Inflammatory macrophage treated with lipopolysaccharide for 1 hour (primary cell): ENCODE measurements around the gene GPC6.

ENCODE experiments used
- DNase-seq, 2 donors: peaks; one replicate each; pipeline ENCODE4 v3.0.0-alpha.2; 2020 to 2022

GPC6 gene

DNA sequence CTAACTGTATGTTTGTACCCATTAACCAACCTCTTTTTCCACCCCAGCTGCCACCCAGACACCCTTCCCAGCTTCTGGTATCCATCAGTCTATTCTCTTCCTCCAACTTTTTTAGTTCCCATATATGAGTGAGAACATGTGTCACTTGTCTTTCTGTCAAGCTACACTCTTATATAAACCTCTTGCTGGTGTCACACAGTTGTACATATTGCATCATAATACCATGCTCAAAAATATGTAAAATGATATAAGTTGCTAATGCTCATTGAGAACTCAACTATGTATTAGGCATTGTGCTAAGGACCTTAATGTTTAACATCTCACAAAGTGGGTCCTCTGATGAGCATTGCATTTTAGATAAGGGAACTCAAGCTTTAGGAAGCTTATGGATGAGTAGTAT, 395.4 kb downstream of the GPC6 start:
- DNase-seq: no peak

DNA sequence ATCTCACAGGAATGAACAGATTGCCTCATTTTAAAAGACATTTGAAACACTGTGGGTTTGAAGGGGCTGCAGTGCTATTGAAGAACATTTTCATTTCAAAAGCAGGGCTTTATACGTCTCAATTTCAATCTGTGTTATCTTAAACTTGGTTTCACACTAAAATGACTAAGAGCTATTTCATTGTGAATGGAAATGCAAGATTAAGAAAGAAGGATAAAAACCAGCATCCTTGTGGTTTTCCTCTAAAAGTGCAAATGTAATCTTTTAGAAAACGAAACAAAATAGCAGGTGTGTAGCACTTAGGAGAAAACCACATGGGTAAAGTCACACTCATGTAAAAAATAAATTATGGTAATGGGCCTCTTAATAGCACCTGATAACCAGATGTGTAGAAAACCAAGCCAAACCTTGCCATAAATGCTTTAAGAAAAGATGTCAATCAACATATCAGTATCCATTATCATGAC, 397.7 kb downstream of the GPC6 start:
- no peak for DNase-seq

DNA sequence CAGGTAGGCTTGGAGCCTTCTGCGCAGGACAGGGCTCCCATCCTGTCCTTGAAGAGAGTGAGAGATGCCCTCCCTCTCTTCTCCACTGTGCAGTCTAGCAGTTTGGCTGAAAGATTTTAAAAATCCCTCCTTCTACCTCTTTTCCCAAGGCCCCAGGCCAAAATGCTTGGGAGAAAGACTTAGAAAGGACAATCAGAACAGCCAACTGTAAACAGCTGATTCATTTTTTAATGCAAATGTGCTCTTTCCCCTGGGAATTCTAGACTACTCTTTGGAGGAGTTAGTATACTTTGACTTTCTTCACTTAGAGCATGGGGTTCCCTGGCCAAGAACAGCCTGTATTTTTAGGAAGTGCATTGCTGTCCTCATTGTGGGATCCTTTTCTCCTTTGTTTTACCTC, 398.9 kb downstream of the GPC6 start:
- DNase-seq: no peak

DNA sequence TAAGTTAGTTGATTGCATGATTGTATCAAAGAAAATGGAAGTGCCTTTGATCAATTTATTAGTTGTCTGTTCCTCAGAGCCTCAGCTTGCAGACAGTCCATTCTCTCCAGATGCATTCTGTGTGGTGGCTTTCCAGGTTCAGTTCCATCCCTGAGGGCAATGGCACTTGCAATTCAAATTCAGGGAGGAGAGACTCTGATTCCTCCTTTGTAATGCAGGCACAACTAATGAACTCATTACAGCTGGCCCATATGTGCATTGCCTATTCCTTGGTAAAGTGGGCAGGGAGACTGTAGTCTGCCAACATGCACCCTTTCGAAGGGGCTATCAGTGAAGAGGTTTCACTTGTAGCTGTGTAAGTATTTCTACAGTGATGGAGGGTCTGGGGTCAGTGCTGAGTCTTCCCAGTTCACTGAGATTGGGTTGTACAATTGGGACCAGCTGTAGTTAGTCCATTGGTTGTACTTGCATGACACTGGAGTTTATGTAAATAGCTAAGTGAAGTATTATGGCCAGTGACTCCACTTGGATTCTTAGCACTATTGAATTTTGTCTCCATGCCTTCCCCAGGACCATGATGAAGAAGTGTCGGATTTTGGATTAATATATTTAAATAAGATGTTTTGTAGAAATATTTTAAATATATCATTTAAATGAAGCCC, 401.7 kb downstream of the GPC6 start:
- no peak for DNase-seq

DNA sequence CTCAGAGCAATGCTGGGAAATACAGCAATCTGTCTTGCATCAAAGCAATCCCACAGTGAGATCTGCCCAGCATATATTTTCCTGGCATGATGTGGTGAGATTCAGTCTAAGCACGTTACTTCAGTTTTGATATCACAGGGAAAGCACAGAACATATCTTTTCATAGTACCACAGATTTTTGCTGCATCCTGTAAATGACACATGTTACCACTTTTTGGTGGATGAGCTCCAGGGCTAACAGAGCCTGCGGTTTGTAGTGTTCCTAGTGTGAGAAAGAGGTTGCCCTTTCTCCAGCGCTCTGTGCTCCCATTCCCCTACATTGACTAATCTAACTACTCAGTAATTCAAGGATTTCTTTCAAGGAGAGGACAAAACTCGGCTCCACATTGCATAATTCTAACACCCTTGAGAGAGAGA, 409.0 kb downstream of the GPC6 start:
- no peak for DNase-seq

DNA sequence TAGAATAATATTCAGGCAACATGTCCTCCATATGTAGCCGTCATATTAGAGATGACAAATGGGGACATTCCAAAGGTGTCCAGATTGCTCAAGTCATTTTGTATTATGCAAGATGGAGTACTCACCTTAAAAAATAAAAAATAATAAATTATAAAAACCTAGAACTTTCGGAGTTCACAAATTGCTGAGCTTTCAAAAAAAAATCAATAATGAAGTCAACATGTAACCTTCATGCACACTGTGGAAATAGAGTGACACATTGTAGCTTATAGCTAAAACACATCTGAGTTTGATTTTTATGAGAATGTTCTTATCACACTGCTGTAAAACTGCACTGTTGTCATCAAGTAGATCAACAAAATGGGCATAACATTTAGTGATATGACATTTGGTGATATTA, 411.2 kb downstream of the GPC6 start:
- DNase-seq: no peak

DNA sequence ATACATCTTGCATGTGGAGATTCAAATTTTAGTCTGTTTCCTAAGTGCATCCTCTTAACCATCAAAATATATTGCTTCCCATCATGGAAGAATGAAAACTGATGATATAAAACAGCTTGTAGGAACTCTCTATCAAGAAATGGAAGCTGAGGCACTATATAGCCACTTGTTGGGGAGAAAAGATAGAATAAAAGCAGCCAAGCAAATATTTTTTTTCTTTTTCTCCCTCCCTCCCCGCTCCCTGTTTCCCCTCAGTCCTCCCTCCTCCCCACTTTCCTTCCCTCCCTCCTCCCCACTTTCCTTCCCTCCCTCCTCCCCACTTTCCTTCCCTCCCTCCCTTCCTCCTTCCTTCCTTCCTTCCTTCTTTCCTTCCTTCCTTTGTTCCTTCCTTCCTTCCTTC, 413.8 kb downstream of the GPC6 start:
- no peak for DNase-seq

DNA sequence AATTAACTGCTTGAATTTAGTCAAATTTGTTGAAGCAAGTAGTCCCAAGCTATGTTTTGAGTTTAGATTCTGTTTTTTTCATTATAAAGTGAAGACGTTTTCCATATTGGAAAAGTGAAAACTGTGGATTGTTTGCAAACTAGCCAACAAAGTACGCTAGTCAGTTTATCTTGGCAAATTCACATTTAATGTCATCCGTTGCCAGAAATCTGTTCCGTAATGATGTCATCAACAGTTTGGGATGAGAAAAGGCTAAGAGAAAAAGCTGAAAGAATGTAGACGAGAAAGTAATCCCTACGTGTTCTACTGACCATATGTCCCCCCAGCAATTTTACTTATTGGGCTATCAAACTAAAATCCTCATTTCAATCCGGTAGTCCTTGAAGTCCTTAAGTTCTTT, 419.6 kb downstream of the GPC6 start:
- no peak for DNase-seq

DNA sequence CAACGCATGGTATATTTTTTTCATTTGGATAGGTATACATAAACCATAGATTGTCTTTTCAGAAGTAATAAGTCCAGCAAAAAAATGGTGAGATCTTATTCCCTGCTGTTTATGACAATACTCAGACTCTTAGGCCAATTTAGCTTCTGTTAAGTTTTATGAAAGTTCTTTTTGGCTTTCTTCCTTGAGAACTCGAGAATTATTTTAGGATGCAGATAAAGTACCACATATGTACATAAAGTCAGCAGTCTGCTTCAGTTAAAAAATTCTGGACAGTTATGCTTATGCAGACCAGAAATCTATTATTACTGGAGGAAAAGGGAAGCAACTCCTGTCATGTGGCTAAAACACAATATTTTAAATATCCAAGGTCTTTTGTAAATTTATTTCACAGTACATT, 422.9 kb downstream of the GPC6 start:
- DNase-seq: no peak

DNA sequence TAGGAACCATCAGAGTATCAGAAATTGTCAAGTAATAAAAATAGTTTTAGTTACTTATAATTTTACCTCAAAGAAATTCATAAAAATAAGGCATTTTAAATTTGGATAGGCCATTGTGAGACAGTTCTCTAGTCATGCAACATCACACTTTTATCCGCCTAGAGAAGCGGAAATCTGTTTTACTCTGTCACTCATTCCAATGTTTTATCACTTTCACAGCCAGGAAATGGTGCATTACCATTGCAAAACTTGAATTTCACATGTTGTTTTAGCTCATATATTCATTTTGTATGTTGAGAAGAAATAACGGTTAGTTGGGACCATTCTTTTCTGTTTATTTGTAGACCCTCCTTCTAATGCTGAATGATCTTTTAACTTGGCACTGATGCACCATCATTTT, 427.2 kb downstream of the GPC6 start:
- DNase-seq: no peak

DNA sequence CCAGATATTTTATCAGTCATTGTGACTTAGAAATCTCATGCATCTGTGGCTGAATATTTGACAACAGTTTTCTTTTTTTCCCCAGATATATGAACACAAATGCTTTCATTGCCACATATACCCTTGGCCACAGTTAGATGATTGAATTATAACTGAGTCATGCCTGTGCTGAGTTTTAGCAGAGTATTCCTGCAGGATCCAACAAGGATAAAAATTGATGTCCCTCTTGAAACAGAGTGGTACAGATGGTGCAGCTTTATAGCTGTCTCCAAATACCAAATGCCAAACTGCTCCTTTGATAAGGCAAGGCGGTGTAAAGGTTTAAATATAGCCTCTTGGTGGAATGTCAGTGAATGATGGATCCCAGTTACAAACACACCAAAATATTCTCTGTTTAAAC, 428.5 kb downstream of the GPC6 start:
- DNase-seq: no peak

DNA sequence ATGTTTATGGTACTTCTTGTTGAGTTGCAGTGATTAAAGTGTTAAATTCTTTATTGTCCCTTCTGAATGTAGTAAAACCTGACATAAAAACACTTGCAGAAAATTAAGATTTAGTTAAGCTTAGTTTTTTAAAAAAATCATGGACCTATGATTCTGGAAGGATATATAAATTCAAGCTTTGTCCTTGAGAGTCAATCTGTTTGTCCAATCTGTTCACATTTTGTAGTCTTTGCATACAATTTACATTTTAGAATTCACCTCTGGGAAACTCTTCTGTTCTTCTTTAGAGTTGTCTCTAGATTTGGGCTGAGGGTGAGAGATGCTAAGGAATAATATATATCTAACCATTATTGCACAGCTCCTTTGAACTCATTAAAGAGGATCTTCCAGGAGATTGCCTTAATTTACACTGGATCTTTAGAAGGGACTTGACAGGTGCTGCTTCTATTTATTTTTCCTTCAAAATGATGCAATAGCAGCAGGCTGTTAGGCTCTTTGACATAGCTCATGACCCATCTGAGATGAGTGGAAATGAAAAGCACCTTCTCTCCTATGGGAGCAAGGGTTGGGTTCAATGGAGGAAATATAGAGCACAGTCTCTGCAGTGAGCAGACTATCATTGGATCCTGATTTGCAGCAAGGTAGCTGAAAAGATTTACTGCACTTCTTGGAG, 433.9 kb downstream of the GPC6 start:
- no peak for DNase-seq

DNA sequence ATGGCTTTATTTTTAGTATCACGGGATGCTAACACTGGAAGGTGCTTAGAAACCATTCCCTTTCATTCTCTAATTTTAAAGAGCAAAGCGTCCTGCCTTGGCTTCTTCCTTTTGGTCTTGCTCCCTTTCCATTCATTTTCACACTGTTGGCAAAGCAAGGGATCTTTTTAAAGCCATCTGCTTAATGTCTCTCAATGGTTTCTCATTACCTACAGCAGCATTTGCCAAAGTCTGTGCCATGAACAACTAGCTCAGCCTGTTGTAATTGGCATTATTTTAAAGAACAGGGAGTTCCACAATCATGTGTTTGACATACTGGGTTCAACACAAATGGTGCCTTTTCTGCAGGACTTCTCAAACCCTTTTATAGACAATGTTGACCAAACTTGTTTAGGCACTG, 444.3 kb downstream of the GPC6 start:
- no peak for DNase-seq

DNA sequence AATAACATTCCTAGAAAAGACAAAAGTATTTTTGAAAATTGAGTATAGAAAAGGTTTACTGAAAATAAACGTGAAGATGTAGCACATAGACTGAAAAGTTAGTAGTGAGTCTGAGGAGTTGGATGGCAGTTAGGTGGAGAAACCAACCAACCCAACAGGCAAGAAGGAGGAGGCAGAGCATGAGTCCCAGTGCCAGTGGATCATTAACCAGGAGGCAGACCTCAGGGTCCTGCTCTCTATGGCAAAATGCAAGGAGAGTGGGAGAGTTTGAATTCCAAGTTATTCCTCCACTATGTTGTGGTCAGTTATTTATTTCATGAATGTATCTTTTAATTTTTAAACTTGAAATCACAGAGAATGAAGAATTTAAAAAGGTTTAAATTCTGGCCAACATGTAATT, 446.4 kb downstream of the GPC6 start:
- DNase-seq: no peak

DNA sequence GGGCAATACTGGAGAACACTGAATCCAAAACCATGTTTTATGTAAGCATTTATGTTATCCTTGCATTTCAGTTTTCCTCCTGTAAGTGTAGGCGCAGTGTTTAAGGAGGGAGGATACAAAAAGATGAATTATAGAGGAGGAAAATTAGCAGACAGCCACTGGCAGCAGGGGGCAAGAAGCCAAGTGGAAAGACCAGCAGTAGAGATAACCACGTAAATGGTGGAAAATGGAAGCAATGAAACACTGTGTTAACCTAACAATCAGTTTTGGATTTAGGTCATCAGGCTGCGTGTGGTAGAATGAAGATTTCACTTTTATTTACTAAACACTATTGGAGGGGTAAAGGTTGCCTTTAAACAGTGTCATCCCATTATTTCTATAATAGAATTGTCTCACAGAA, 447.3 kb downstream of the GPC6 start:
- DNase-seq: no peak

DNA sequence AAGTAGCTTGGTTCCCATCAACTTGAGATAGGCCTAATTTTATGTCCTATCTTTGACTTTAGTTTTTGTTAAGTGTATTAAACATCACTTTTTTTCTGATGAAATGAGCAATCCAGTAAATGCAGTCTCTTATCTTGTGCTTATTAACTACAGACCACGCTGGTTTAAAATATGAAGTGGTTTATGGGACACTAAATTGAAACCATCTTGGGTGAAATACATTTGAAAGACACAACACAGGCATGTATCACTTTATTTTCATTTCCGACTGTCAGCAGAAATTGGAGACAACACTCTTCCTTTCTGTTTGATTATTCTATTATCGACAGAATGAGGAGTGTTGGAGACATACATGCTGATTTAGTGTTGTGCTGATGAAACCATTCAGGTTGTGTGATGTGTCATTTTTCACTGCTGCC, 447.7 kb downstream of the GPC6 start:
- DNase-seq: no peak

DNA sequence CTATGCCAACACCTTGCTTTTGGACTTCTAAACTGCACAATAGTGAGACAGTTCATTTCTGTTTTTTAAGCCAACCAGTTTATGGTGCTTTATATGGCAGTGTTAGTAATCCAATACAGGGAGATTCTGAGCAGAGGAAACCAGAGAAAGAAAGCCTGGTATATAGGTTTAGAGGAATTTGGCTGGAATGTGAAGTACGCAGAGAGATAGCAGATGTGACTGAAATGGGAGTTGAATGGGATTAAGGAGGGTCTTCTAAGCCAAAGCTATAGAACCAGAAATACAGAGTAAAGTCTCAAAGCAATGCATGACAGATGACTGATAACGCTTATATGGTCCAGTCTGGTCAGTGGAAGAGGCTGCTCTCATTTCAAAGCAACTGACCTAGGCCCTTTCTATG, 453.7 kb downstream of the GPC6 start:
- no peak for DNase-seq

DNA sequence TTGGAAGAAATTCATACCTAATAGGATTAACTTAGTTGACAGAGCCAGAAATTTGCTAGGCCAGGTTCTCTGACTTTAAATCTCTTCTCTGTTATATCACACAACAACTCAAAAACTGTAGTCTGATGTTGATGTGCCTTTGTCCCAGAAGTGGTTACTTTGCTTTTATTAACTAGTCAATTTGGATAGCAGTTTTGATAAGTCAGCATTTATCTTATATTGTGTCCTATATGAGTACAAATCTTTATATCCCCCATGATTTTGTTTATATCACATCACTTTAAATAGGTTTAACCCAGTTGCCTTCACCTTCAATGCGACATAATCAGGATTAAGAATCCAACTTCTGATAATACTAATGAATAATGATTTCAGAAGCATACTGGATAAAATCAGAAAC, 459.3 kb downstream of the GPC6 start:
- DNase-seq: no peak

DNA sequence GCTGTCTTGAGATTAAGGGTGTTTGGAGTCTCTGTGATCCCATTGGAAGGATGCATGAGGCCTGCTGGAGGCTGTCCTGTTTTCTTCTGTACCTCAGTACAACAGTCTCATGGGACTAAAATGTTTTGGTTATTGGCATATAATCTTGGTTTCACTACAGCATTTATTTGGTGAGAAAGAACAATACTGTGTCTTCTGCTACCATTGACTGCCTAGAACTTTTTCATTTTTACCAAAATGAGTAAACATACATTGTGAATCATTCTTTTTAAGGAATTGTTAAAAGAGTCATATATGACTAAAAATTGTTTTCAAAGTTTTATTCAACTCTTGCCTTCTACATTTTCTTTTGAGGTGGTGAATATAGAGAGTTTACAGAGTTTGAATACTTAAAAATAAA, 459.8 kb downstream of the GPC6 start:
- DNase-seq: no peak

DNA sequence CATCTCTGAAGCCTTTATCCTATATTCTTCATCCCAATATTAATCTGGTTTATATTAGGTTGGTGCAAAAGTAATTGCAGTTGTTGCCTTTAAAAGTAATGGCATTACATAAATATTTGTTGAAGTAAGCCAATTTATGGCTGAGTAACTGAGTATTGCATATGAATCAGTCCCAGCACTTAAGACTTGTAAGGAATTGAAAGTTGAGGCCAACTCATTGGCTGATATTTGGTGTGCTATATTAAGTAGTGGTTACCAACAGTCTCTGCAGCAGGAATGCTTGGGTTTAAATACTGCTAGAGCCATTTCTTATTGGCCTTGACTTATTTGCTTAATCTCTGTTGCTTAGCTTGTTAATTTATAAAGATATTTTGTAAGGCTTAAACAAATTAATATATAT, 460.7 kb downstream of the GPC6 start:
- no peak for DNase-seq

DNA sequence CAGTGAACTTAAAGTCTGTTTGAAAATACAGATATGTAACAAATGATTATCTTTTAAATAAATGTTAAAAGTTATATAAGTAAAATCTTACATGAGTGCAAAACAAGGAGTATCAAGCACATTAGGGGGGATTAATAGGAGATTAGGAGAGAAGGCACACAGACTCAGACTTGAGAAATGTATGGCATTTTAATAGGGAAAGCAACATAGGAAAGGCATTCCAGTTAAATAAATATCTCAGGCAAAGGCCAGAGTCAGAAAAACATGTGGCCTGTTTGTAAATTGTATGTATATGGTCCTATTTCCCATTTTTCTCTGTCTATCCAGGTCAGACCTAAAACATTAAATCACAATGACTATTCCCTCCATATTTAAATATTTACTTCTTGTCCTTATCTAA, 462.7 kb downstream of the GPC6 start:
- DNase-seq: no peak

DNA sequence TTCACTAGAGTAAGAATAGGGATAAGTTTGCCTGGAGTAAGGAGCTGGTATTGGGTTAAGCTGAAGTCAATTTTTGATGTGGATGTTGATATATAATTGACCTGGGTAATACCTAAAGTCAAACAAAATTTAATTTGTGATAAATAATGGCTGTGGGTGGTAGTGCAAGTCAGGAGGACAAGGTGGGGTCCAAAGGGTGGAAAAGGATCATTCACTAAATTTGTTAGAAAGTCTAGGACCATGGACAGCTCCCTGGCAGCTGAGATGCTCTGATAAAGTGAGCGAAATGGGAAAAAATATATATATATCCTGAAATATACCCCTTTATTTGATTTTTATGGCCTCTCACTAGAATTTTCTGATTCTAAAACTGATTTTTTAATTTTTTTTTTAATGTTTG, 463.5 kb downstream of the GPC6 start:
- no peak for DNase-seq

DNA sequence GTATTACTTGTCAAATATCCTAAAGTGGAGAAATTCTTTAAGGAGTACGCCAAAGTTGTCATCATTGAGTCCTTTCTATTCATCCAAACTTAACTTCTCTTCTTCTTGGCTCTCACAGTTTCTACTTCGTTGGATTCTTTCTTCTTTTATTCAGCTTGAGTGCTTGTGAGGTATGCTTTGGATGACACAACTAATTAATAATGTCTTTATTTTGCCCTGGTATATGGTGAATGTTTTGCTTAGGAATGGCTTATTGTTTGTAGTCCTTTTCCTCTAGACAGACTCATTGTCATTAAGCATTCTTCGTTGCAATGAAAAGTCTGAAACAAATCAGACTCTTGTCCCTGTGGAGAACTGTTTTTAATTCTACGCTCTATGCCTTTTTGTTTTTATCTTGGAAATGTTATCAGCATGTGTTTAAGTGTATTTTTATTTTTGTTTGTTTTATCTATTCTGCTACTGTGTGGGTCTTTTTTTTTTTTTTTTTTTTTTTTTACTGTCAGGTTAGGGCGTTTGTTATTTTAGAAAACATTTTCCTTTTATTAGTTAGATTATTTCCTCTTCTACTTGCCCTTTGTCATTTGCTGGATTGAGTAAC, 471.5 kb downstream of the GPC6 start:
- DNase-seq: no peak

DNA sequence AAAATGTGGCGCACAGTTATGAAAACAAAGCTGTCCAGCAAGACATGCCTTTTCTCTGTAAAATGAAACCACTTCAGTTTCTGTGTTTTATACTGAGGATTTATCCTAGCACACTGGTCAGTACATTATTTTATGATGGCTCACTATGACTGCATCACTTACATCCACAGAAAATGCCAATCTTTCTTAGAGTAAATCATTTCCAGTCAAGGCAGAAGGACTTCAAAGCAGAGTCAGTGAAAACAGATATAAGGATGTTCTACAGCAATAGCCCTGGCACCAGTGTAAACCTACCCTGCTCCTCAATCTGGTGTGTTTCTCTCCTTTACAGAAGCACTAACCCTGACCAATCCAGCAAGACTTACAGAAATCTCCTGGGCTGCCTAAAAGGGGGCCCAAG, 473.5 kb downstream of the GPC6 start:
- DNase-seq: no peak
